Anterior cingulate cortex (tissue), 58 donors: ENCODE data around the gene EIF3CL.
"Not testable (repeated sequence)": the region's sequence is repeated elsewhere in the genome, so short reads cannot be mapped to it uniquely, and the experiment has no call there.

ENCODE experiments used
- DNase-seq, 58 donors: peaks; one replicate each; lab custom pipeline; 2025; lab: John Stamatoyannopoulos, UW

EIF3CL gene

DNA sequence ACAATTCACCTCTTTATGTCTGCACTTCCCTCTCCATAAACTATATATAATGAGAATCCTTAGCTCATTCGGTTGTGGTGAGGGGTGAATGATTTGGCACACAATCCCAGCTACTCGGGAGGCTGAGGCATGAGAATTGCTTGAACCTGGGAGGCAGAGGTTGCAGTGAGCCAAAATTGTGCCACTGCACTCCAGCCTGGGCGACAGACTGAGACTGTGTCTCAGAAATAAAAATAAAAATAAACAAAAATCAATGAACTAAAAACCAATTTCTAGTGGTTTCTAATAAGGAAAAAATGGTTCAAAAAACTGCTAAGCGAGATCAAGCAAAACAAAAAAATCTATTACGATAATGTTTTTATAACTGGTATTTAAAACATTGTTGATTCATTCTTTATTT lies 40.2 kb downstream of the EIF3CL start, which contains the start of gene NPIPB6:
NPIPB6 (minus strand) TSS at position 101 of the 400 bp plus-strand sequence. CDS start 686 bp downstream, outside the sequence.
- DNase-seq: not testable (repeated sequence)

DNA sequence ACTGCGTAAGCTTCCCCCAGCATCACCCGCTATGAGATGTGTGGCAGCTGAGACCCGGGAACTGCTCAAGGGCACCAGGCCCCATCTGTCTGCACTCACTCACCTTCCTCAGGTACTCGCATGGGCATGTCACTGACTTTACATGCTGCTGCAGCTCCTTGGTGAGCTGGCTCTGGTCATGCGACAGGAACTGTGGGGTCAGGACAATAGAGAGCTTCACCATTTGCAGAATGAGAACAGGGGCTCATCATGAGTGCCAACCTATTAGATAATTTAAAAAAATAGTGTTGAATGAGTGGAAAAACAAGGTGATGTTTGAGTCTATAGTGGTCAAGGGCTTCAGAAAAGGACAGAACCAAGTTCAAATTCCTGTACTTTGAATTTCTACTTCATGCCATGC lies 41.0 kb downstream of the EIF3CL start:
- DNase-seq: not testable (repeated sequence)

DNA sequence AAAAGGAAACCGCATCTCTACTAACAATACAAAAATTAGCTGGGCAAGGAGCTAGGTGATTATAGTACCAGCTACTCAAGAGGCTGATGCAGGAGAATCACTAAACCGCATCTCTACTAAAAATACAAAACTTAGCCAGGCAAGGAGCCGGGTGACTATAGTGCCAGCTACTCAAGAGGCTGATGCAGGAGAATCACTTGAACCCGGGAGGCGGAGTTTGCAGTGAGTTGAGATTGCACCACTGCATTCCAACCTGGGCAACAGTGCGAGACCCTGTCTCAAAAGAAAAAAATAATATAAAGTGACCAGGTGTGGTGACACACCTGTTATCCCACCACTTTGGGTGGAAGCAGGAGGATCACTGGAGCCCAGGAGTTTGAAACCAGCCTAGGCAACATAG lies 65.4 kb downstream of the EIF3CL start:
- DNase-seq: not testable (repeated sequence)

- not testable (repeated sequence) for DNase-seq
These were observed 66.5 kb downstream of the EIF3CL start for GRCh38 chr16:28336940-28337710.

DNA sequence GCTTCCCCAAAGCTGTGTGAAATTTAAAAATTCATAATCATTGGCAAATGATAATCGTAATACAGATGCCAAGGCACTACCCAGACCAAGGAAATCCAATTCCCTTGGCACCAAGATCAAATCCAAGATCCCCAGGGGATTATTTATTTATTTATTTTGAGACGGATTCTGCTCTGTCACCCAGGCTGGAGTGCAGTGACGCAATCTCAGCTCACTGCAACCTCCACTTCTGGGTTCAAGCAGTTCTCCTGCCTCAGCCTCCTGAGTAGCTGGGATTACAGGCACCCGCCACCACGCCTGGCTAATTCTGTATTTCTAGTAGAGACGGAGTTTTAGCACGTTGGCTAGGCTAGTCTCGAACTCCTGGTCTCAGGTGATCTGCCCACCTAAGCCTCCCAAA lies 68.0 kb downstream of the EIF3CL start:
- not testable (repeated sequence) for DNase-seq

DNA sequence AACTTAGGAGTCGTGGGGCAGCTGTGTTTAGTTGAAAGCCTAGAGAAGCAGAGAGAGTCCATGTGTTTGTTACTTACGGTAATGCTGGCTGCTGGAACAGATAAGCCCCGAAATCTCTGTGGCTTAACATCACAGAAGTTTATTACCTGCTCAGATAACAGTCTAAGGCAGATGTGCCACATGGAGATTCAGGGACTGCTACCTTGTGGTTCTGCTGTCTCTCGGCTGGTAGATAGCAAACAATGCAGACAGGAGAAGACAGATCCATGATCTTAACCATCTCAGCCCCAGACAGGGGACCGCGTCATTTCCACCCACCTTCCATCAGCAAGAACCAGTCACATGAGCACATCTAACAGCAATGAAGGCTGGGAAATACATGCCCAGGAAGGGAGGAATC lies 71.0 kb downstream of the EIF3CL start:
- DNase-seq: not testable (repeated sequence)

DNA sequence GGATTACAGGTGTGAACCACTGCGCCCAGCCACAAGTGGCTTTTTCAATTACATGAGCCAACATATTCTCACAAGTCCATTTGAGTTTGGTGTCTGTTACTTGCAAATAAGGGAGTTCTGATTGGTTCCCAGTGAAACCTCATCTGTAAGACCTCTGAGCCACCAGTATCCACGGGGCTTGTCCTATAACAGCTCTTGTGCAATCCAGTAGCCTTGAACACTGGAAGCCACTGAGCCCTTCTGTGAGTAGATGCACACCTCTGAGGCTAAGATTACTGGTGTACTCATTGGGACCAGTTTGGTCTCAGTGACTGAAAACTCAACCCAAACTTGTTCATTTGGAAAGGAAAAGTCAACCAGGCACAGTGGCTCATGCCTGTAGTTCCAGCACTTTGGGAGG lies 72.7 kb downstream of the EIF3CL start:
- DNase-seq: not testable (repeated sequence)

DNA sequence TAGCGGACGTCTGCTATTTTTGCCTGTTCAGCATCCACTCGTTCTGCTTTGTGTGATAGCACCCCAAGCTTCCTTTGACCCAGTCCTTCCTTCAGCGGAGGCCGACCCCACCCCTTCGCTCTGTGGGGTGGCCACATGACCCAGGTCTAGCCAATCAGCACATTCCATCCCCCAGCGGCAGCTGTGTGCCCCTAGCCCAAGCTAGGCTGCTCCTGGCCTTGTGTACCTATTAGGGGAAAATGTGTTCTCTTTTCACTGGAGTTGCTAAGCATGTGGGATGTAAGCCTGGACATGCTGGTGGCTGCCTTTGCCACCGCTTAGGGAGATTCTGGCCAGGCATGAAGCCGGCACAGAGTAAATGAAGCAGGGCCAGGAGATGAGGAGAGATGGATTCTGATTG lies 73.4 kb downstream of the EIF3CL start:
- DNase-seq: peak in 22 of 58 donors; percentile 6 to 51 (median 32)
